Rectal smooth muscle tissue (tissue), 1 donor: Measurements from ENCODE around the gene PPARG.

Experiments
- H3K27ac ChIP-seq: one replicate; pipeline ENCODE4 v1.7.0; 2013; ENCODE audit warnings: low read depth, low read length, inconsistent platforms
- H3K27me3 ChIP-seq: one replicate; pipeline ENCODE4 v1.7.0; 2013; ENCODE audit warnings: low read length; ENCODE audit not compliant: control insufficient read depth, insufficient read depth
- H3K36me3 ChIP-seq: one replicate; pipeline ENCODE4 v1.7.0; 2013; ENCODE audit warnings: low read length; ENCODE audit not compliant: control insufficient read depth, insufficient read depth
- H3K4me1 ChIP-seq: one replicate; pipeline ENCODE4 v1.7.0; 2013; ENCODE audit warnings: low read length; ENCODE audit not compliant: control insufficient read depth, insufficient read depth
- H3K4me3 ChIP-seq: one replicate; pipeline ENCODE4 v1.7.0; 2013; ENCODE audit warnings: low read length
- H3K9ac ChIP-seq: one replicate; pipeline ENCODE4 v1.7.0; 2013; ENCODE audit warnings: low read length

Gene PPARG

DNA sequence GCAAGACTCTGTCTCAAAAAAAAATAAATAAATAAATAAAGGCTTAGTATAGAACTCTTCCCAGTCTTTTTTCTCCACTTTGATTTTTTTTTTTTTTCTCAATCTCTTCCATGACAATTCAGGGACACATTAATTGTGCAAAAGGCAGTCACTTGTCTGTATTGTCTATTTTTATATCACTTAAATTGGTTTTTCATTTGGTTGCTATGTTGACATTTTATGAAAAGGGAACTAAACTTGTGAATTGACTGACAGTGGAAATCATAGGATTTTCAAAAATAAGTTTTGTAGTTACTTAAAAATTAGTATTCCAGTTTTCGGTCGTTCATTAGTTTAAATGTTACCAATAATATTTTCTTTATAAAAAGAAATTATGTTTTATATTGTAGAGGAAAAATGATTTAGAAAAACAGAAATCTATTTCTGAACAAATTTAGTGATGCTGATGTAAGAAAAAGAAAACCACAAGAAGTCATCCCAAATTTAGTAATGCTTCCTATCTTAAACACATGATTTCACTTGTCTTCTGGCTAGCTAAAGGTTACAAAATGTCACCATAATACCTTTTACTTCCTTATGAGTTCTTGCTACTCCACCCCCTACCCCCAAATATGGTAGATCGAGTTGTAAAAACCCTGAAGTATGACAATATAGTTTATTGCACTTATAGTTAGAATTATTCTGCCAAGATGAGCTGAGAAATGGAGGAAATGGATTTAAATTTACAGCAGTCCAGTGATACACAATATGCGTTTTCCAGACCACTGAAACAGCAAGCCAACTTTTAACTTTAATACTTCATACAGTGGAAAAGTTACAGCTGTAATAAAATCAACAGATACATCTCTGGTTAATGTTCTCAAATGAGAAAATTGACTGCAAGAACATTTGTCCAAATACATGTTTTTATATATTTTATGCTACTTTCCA lies 37.0 kb downstream of the PPARG start:
- H3K9ac ChIP-seq, result no peak overlapping the region
- H3K4me3 ChIP-seq, result no peak overlapping the region
- H3K4me1 ChIP-seq, result no peaks in the 10 kb centered on the region
- H3K27me3 ChIP-seq, result no peaks in the 10 kb centered on the region
- no peak overlapping the region for H3K27ac ChIP-seq
- H3K36me3 ChIP-seq, result no peaks in the 10 kb centered on the region

DNA sequence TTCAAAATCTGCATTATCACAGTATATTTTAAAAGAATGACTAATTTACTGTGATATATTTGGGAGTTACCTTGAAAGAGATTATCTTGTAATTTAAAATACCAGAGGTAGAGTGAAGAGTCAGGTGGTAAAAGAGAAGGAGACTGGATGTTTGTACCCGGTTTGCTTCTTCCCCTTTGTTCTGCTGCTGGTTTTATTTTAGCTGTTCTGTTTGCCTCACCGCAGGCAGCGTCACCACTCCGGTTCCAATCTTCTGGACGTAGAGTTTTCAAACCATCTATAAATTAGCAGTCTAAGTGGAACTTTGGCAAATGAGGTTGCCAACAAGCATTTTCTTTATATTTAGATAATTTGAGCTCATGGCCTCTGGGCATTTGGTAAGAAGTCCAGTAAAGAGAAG lies 38.2 kb downstream of the PPARG start:
- H3K9ac ChIP-seq, result no peak overlapping the region
- H3K4me3 ChIP-seq, result no peak overlapping the region
- H3K27me3 ChIP-seq, result no peaks in the 10 kb centered on the region
- no peak overlapping the region for H3K27ac ChIP-seq
- H3K4me1 ChIP-seq, result no peaks in the 10 kb centered on the region
- H3K36me3 ChIP-seq, result no peaks in the 10 kb centered on the region

GRCh38 chr3:12328132-12328836 lies 39.4 kb downstream of the PPARG start:
- Histone ChIP-seq H3K4me3 (no peak overlapping the region), H3K9ac (no peak overlapping the region), H3K27ac (no peak overlapping the region), H3K36me3 (no peaks in the 10 kb centered on the region), H3K4me1 (no peaks in the 10 kb centered on the region), H3K27me3 (no peaks in the 10 kb centered on the region)

DNA sequence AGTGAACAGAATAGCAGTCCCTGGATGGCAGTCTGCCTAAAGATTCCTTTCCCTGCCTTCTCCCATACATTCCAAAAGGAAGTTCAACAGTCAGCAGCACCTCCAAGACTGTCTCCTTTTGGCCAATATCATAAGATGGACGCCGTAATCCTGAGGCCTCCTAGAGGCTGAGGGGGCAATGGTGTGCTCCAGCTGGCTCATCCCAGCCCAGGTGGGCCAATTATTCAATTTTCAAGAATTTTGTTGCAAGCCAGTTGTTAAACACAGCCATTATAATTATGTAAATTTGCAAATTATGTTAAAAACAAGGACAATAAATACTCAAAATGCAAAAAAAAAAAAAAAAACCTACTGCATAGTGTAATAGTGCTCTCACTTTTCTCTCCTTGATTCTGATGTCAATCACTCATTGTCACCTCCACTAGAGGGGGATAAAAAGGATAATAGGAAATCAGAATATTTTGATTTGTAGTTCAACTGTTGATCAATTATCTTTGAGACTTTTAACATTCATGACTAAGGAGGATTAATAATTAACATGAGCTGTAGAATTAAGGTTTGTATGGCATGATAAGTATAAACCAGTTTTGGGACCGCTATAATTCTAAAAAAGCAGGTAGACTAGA lies 40.1 kb downstream of the PPARG start:
- Histone ChIP-seq H3K4me3 (no peak overlapping the region), H3K27me3 (no peaks in the 10 kb centered on the region), H3K36me3 (no peaks in the 10 kb centered on the region), H3K9ac (no peak overlapping the region), H3K27ac (no peak overlapping the region), H3K4me1 (no peaks in the 10 kb centered on the region)

DNA sequence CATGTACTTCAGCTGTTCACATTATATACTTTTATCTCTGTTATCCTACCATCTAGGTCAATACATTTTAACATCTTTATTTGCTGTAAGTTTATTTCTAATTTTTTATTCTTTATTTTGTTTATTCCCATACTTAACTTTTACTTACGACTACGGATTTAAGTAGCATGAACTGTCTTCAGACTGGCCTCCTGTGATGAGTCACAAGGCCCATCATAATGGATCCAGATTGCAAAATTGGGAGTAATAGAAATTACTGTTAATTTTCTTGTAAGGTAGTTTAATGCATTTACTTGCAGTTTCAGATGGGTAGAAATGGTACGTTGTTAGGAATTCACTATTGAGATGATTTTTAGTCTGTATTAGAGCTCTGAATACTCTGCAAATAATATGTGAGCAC lies 45.9 kb downstream of the PPARG start:
- H3K9ac ChIP-seq, result no peak overlapping the region
- no peaks in the 10 kb centered on the region for H3K4me1 ChIP-seq
- H3K27me3 ChIP-seq, result no peaks in the 10 kb centered on the region
- H3K27ac ChIP-seq, result no peak overlapping the region
- H3K36me3 ChIP-seq, result no peaks in the 10 kb centered on the region
- no peak overlapping the region for H3K4me3 ChIP-seq

DNA sequence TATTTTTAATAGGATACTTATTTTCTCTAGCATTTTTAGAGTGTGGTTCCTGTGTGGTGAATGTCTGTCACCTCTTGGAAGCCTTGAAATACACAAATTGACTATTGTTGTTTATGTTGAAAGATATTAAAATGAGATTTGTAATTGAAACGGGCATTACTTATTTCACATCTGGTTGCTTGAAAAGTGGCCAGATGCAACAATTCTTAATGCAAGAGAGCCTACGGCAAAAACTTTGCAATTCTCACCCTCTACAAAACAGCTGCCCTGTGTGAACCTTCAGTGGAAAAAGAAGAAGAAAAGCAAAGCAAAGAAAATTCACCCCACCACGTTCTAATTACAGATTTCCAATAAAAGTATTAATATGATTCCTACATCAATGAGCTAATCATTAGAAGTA lies 46.6 kb downstream of the PPARG start:
- Histone ChIP-seq H3K27me3 (no peaks in the 10 kb centered on the region), H3K9ac (no peak overlapping the region), H3K36me3 (no peaks in the 10 kb centered on the region), H3K27ac (no peak overlapping the region), H3K4me3 (no peak overlapping the region), H3K4me1 (no peaks in the 10 kb centered on the region)

- H3K9ac ChIP-seq, result no peak overlapping the region
- H3K27me3 ChIP-seq, result no peaks in the 10 kb centered on the region
- H3K36me3 ChIP-seq, result no peaks in the 10 kb centered on the region
- H3K27ac ChIP-seq, result no peak overlapping the region
- no peaks in the 10 kb centered on the region for H3K4me1 ChIP-seq
- no peak overlapping the region for H3K4me3 ChIP-seq
These were observed 47.2 kb downstream of the PPARG start for GRCh38 chr3:12336099-12336498.

GRCh38 chr3:12338595-12339546 lies 50.0 kb downstream of the PPARG start:
- Histone ChIP-seq H3K9ac (no peak overlapping the region), H3K4me3 (no peak overlapping the region), H3K4me1 (no peaks in the 10 kb centered on the region), H3K27me3 (no peaks in the 10 kb centered on the region), H3K27ac (no peak overlapping the region), H3K36me3 (no peaks in the 10 kb centered on the region)

DNA sequence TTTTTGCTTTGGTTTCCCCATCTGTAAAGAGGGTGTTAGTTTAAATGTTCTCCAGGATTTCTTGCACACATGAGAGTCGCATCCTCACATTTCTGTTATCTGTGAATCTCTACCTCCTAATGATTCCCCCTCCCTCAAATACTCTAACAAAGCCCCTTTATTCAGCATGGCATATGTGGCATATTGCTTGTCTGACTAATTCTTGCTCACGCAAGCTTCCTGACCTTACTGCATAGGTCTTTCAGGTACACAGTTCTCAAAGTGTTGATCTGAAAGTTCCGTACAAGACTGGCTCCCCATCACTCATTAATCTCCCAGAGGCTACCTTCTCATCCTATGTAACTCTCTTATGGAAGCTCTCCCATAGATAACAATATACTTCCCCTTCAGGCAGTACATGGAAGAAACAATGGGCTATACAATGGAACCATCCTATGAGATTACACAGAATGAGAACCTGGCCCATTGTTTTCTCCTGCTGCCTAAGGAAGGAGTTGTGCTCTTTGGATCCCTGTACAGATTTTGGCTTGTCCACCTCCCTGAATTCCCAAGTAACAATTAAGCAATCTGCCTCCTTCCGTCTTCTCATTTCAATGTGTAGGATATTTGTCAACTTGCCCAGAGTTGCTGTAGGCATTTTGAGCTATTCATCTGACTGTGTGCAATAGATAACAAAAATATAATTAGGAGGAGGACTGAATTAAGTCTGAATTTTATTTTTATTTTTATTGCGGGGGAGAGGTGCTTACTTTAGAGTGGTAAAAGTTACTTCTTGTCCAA lies 51.0 kb downstream of the PPARG start:
- H3K4me1 ChIP-seq, result no peaks in the 10 kb centered on the region
- H3K4me3 ChIP-seq, result no peak overlapping the region
- no peak overlapping the region for H3K27ac ChIP-seq
- H3K9ac ChIP-seq, result no peak overlapping the region
- no peaks in the 10 kb centered on the region for H3K36me3 ChIP-seq
- no peaks in the 10 kb centered on the region for H3K27me3 ChIP-seq

DNA sequence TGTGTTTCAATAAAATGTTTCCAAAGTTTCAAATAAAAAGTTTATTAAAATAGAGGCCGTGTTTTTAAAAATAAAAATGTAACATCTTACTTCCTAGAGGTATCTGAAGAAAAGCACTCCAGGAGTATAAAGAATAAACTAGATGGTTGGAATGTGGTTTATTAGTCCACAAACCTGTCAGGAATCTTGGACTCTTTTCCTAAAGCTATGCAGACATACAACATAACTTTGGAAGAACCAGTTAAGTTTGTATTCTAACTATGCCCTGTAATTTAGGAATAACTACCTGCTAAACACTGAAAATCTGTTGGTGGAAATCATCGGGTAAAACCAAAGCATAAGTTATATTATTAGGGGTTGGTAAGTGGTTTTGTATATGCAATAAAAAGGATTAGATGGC lies 51.6 kb downstream of the PPARG start:
- Histone ChIP-seq H3K27ac (no peak overlapping the region), H3K36me3 (no peaks in the 10 kb centered on the region), H3K9ac (no peak overlapping the region), H3K27me3 (no peaks in the 10 kb centered on the region), H3K4me3 (no peak overlapping the region), H3K4me1 (no peaks in the 10 kb centered on the region)

DNA sequence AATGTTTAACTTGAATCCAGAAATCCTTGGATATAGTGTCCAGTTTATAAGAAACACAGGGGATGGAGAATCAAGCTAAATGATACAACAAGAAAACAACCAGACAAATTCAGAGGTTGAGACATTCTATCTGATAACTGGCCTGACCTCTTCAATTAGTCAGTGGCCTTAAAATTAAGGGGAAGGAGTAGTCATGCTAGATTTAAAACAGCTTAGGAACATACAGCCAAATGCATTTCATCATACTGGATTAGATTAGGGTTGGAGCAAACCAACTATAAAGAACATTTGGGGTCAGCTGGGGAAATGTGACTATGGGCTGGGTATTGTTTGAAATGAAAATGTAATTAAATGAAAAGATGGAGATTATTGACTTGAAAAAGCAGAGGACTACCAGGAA lies 53.3 kb downstream of the PPARG start:
- Histone ChIP-seq H3K9ac (no peak overlapping the region), H3K27me3 (no peaks in the 10 kb centered on the region), H3K36me3 (no peaks in the 10 kb centered on the region), H3K4me3 (no peak overlapping the region), H3K27ac (no peak overlapping the region), H3K4me1 (no peaks in the 10 kb centered on the region)
